RKO (cell line): Measurements from ENCODE around the gene CLIC4.
A peak's percentile ranks its signal among the peaks of the same experiment; 100 is the strongest.
"Not testable (repeated sequence)": the region's sequence is repeated elsewhere in the genome, so short reads cannot be mapped to it uniquely, and the experiment has no call there.

Experiments used
- DNase-seq: peaks from one replicate; pipeline ENCODE4 v3.0.0-alpha.2; 2016; ENCODE audit warnings: low spot score

CLIC4 gene

DNA sequence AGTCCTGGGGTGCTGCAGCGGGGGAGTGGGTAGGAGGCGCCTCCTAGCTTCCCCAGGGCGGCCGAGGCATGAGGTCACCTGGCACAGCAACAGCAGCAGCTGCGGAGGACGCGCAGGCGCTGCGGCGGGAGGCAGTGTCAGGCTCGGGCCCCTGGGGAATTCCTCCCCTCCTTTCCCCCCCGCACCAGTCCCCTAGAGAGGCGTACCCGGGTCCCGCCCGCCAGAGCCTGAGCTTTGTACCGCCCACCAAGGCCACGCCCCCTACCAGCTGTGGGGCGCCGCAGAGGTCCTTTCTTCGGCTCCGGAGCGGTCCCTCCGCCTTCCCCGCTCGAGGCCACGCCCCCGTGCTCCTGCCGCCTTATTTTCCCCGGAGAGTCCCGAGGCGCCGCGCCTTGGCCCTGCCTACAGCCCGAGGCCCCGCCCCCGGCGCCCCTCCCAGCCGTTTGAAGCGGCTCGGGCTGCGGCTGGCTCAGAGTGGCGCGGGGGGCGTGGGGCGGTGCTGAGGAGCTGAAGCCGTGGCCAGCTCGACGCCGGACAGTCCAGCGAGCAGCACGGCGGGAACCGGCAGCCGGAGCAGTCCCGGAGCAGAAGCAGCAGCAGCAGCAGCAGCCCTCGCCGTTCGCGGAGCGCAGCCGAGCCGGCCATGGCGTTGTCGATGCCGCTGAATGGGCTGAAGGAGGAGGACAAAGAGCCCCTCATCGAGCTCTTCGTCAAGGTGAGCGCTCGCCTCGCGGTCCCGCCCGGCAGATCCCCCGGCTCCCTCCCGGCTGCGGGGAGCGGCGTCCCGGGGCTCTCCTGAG lies at the start of gene CLIC4:
CLIC4 (plus strand) TSS at position 537 of the 800 bp plus-strand sequence; CDS start at position 644, 107 bp downstream.
- peak; percentile 98 for DNase-seq

GRCh38 chr1:24696041-24696755 lies 49.0 kb upstream of the CLIC4 start:
- DNase-seq = no peak

GRCh38 chr1:24696756-24697330 lies 48.4 kb upstream of the CLIC4 start:
- DNase-seq = no peak

DNA sequence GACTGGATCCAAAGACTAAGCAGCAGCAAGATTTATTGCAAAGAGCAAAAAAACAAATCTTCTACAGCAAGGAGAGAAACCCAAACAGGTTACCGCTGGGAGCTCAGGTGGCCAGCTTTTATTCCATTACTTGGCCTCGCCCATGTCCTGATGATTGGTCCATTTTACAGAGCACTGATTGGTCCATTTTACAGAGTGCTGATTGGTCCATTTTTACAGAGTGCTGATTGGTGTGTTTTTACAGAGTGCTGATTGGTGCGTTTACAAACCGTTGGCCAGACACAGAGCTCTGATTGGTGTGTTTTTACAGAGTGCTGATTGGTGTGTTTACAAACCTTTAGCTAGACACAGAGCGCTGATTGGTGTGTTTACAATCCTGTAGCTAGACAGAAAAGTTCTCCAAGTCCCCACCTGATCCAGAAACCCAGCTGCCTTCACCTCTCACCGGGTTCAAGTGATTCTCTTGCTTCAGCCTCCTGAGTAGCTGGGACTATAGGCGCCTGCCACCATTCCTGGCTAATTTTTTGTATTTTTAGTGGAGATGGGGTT lies 47.7 kb upstream of the CLIC4 start:
- DNase-seq = not testable (repeated sequence)

DNA sequence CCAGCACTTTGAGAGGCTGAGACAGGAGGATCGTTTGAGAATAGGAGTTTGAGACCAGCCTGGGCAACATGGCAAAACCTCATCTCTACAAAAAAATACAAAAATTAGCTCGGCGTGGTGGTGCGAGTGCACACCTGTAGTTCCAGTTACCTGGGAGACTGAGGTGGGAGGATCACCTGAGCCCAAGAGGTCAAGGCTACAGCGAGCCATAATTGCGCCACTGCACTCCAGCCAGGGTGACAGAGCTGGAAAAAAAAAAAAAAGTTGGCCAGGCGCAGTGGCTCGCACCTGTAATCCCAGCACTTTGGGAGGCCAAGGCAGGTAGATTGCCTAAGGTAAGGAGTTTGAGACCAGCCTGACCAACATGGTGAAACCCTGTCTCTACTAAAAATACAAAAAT lies 46.9 kb upstream of the CLIC4 start:
- not testable (repeated sequence) for DNase-seq

DNA sequence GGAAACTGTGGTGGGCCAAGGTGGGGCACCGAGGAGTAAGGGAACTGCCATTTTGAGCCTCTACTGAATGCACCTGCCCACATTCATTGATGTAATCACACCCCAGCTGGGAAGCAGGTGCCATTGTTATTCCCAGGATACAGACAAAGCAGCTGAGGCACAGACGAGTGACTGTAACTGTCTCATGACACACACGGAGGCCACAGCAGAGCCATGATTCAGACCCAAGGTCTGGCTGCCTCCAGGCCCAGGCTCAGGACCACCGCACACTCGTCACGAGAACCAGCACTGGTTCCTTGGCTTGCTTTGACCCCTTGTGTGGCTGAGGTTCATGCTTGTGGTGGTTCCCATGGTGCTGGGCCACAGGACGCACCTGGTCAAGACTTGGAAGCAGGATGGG lies 45.6 kb upstream of the CLIC4 start:
- no peak for DNase-seq

GRCh38 chr1:24702511-24703293 lies 42.5 kb upstream of the CLIC4 start:
- no peak for DNase-seq

DNA sequence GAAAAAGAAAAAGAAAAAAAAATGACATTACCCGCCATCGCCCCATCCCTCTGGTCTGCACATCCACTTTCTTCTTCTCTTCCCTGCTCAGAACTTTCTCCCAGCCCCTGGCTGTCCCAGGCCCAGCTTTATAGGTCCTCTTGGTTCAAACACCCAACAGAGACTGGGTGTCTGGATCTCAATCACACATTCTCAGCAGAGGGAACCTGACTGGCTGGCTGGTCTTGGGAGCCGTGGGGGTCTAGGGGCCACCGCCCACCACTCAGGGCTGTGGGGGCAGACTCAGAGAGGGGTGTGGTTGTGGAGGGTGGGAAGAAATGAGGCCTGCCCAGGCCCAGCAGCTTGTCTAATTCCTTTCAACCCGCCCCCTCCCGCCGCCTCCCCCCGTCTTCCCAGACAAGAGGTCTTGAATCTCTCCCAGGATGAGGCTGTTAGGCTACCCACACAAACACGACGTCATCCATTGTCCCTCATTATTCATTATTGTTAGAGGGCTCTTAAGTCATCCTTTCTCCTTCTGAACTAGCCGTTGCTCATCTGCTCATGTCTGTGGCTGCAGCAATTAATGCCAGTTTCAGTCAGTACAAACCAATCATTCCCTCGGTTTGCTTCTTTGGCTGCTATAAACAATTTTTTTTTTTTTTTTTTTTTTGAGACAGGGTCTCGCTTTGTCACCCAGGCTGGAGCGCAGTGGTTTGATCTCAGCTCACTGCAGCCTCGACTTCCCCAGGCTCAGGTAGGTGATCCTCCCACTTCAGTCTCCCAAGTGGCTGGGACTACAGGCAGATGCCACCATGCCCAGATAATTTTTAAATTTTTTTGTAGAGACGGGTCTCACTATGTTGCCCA lies 40.6 kb upstream of the CLIC4 start:
- peak; percentile 52 for DNase-seq

DNA sequence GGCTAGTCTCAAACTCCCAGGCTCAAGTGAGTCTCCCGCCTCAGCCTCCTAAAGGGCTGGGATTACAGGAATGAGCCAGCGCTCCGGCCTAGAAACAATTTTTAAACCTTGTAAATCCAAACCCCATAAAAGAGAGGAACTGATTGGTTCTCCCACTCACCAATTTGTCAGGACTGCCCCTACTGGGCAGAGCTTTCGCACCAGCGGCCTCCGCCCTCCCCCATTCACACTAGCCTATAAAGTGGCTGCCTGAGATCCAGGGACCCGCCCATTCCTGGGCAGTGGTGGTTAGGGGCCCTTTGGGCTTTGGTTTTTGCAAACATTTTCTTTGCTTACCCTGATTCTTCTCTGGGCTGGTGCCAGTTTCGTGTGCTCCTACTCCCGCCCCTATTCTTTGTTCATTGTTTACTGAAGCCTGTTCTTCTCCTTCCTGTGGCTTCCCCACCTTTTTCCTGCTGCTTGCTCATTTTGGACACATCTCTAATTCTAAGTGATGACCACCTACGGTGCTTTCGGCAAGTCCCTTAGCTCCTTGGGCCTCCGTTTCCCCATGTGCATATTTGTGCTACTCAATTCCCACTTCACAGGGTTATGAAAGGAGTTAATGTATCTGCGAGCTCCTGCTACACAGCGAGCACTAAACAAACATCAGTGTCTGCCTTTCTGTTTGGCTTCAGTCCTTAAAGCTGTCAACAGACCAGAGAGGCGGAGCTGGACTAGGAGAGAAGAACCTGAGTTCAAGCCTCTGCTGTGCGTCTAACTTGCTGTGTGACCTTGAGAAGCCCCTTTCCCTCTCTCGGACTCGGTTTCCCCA lies 39.8 kb upstream of the CLIC4 start:
- no peak for DNase-seq

GRCh38 chr1:24706074-24706389 lies 39.2 kb upstream of the CLIC4 start:
- DNase-seq = not testable (repeated sequence)

GRCh38 chr1:24707687-24708086 lies 37.6 kb upstream of the CLIC4 start:
- DNase-seq = peak; percentile 45

GRCh38 chr1:24708938-24709337 lies 36.3 kb upstream of the CLIC4 start:
- no peak for DNase-seq

DNA sequence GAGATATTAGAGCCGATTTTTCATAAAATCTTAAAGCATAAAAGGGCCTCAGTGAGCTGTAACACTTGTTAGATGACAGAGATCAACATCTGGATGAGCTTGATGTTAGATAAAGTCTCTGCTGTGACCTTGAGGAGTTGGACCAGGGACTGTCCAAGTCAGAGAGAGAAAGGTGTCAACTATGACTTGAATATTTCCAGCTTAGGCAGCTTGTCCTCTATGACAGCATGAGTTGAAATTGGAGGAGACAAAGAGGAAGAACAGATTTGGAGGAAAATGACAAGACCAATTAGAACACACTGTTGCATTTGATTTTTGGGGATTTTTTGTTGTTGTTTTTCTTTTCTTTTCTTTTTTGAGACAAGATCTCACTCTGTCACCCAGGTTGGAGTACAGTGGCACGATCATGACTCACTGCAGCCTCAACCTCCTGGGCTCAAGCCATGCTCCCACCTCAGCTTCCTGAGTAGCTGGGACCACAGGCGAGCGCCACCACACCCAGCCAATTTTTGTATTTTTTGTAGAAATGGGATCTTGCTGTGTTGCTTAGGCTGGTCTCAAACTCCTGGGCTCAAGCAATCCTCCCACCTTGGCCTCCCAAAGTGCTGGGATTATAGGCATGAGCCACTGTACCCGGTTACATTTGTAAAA lies 35.3 kb upstream of the CLIC4 start:
- no peak for DNase-seq

DNA sequence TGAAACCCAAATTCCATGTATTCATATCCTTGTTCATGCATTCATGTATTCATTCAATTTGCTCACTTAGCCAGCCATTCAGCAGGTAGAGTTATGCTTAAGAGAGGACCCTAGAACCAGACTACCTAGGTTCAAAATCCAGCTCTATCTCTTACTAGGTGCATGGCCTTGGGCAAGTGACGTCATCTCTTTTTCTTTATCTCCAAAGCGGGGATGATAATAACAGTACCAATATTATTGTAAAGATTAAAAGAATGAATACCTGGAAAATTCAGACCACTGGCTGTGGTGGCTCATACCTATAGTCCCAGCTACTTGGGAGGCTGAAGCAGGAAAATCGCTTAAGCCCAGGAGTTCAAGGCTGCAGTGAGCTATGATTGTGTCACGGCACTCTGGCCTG lies 33.9 kb upstream of the CLIC4 start:
- DNase-seq = no peak

DNA sequence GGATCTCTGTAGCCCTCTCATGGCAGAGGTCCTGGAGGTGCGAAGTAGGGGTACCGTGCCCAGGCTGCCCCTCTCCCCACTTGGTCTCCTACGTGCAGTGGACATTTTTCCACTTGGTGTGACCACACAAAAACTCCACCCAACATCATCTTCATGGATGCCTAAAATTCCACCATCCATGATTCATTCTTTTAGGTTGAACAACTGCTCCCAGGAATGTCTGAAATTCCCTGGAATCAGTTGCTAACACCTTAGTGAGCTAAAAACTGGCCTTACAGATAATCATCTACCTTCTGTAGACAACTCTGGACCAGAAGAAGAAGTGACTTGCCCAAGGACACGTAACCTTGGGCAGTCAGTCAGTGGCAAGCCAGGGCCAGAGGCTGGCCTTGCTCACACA lies 32.1 kb upstream of the CLIC4 start:
- no peak for DNase-seq

- no peak for DNase-seq
Observed at GRCh38 chr1:24713736-24714135, 31.5 kb upstream of the CLIC4 start.

DNA sequence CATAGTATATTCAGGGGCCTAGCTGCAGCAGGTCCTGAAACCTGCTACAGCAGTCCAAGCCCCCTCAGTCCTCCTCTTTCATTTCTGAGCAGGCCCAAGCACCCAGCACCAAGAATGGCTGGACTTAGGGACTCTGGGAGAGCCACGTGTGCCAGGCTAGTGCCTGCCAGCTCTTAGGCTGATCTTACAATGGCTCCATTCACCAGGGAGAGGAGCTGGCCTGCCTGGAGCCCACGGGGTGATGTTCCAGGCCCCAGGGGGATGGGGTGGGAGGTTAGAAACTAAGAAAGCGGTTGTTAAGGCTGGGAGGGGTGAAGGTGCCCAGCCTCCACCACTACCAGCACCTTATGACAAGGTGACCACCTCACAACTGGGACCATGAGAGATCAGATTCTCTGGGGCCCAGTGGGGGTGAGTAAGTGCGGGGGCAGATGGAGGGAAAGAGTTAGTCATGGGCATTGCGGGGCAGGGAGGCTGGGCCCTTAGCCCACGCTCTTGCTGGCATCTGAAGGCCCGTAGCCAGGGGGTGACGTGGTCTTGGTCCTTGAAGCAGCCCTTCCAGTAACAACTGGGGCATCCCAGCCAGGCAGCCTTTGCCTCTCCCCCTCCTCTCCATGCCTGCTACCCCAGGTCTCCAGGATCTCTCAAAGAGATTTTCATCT lies 30.3 kb upstream of the CLIC4 start:
- DNase-seq = peak; percentile 56

DNA sequence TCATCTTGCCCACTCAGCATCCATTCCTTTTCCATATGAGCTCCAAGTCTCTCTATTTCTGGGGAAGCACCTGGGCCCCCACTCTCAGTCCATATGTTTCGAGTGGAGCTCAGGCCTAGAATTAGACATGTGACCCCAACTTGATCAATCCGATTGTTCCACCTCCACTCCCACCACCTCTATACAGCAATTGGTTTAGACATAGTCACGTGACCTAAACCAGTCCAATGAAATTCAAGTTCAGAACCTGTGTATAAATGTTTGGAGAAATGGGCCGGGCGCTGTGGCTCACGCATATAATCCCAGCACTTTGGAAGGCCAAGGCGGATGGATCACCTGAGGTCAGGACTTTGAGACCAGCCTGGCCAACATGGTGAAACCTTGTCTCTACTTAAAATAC lies 29.6 kb upstream of the CLIC4 start:
- DNase-seq = no peak
